Testis (tissue), 2 donors: Measurements from ENCODE around the gene ZSCAN26.

Experiments
- POLR2A ChIP-seq: fragments of 450-650 bp; IDR thresholded peaks from one replicate; pipeline ENCODE4 v1.6.1; 2017; ENCODE audit warnings: antibody characterized with exemption, mild to moderate bottlenecking, moderate library complexity
- TF ChIP-seq, protein P1 (sequence below), 3 experiments: fragments of 450-650 bp in 2 of 3; fragments of 200-600 bp in 1 of 3; sonication (generic) in 1 of 3; IDR thresholded peaks; one replicate each; pipeline ENCODE4 v1.5.1; 2016 to 2019; ENCODE audit warnings: antibody characterized with exemption in 3 of 3, mild to moderate bottlenecking in 2 of 3, moderate library complexity in 1 of 3

DNA sequence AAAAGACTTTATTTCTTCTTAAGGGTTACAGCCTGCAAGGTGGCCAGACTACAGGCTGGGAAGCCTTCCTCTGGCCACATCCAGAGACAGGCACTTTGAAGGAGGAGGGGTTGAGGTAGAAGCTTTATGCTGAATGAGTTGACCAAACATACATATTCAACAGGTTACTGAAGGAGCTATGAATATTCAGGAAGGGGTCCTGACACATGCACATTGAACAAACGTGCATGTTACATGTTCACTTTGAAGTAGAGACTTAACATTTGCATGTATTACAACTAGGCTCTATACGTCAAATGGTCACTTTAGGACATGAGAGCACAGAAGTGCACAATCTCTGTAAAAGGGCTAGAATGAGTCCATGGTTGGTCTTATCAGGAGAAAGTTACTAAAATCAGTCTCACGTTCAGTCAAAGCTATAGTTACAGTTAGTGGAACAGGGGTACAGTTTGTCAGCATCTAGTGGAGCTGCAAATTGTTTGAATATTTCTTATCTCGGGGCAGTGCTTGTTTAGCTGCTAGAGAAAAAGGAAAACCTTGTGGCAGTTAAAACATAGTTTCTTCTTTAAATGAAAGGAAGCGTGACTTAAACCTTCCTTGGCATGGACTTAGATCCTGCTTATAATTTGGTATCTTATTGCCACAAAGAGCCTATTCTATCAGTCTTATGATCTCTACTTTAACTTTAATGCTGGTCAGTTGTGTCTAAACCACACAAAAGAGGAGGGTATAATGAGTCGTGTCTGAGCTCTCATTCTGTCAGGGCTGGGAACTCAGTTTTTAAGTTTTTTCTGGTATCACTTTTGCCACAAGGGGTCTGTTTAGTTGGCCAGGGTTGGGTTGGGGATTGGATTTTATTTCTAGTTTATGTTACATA, 46.4 kb upstream of the ZSCAN26 start:
- TF ChIP-seq POLR2A = no peak
- TF ChIP-seq, protein P1, sequence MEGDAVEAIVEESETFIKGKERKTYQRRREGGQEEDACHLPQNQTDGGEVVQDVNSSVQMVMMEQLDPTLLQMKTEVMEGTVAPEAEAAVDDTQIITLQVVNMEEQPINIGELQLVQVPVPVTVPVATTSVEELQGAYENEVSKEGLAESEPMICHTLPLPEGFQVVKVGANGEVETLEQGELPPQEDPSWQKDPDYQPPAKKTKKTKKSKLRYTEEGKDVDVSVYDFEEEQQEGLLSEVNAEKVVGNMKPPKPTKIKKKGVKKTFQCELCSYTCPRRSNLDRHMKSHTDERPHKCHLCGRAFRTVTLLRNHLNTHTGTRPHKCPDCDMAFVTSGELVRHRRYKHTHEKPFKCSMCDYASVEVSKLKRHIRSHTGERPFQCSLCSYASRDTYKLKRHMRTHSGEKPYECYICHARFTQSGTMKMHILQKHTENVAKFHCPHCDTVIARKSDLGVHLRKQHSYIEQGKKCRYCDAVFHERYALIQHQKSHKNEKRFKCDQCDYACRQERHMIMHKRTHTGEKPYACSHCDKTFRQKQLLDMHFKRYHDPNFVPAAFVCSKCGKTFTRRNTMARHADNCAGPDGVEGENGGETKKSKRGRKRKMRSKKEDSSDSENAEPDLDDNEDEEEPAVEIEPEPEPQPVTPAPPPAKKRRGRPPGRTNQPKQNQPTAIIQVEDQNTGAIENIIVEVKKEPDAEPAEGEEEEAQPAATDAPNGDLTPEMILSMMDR (IDR thresholded peaks at IDR 0.05) = no peak
